PC-9 (cell line): ENCODE measurements around the gene ACTL8. TPM values are rescaled to one million over a fixed set of nuclear protein-coding genes. Genes with fewer than 3 reads are reported as not detected.

Experiments
- BruUV-seq: library from RNA; stranded (reverse); fragments of 400-500 nt; replicated peaks from 2 replicates; lab custom pipeline; 2021; lab: Mats Ljungman, UMichigan
- CTCF ChIA-PET: fragments of 300-600 bp; sonication (Branson Sonifier 250); formaldehyde crosslinking; loops from one replicate; lab custom pipeline; 2022; ENCODE audit warnings: antibody characterized with exemption; lab: Charles Lee
- POLR2A ChIA-PET: fragments of 300-600 bp; sonication (Branson Sonifier 250); formaldehyde crosslinking; loops from one replicate; lab custom pipeline; 2022; ENCODE audit warnings: antibody characterized with exemption; ENCODE audit not compliant: unreplicated experiment; lab: Charles Lee
- DNase-seq, 2 experiments: peaks; one replicate each; pipeline versions ENCODE4 v3.0.0 to v3.0.0-alpha.2; 2015 to 2022; ENCODE audit warnings: mixed read lengths in 1 of 2
- H2AFZ ChIP-seq: fragments of 200-600 bp; sonication (generic); 2 replicates; pipeline ENCODE4 v1.8.1; 2017; ENCODE audit warnings: antibody characterized with exemption
- H3F3A ChIP-seq: fragments of 200-600 bp; sonication (generic); 2 replicates; pipeline ENCODE4 v1.8.1; 2017; ENCODE audit warnings: antibody characterized with exemption, mild to moderate bottlenecking, low read depth; ENCODE audit not compliant: insufficient read depth
- H3K27ac ChIP-seq: fragments of 200-600 bp; sonication (generic); 2 replicates; pipeline ENCODE4 v1.6.1; 2016; ENCODE audit warnings: mixed run types
- H3K27me3 ChIP-seq: fragments of 200-600 bp; sonication (generic); 2 replicates; pipeline ENCODE4 v1.6.1; 2016; ENCODE audit warnings: low read depth, mixed run types; ENCODE audit not compliant: insufficient read depth
- H3K36me3 ChIP-seq: fragments of 200-600 bp; sonication (generic); 2 replicates; pipeline ENCODE4 v1.6.1; 2016; ENCODE audit warnings: low read depth, mixed run types
- H3K4me1 ChIP-seq: fragments of 200-600 bp; sonication (generic); replicated peaks from 2 replicates; pipeline ENCODE4 v1.6.1; 2016; ENCODE audit warnings: mixed run types; ENCODE audit not compliant: insufficient read depth
- H3K4me2 ChIP-seq: fragments of 200-600 bp; sonication (generic); 2 replicates; pipeline ENCODE4 v1.6.1; 2017; ENCODE audit warnings: mixed run types
- H3K4me3 ChIP-seq: fragments of 200-600 bp; sonication (generic); 2 replicates; pipeline ENCODE4 v1.6.1; 2016; ENCODE audit warnings: mixed run types
- H3K79me2 ChIP-seq: fragments of 200-600 bp; sonication (generic); 2 replicates; pipeline ENCODE4 v1.6.1; 2017; ENCODE audit warnings: low read depth, mixed run types
- H3K9me2 ChIP-seq: fragments of 200-600 bp; sonication (generic); 2 replicates; pipeline ENCODE4 v1.8.1; 2017; ENCODE audit warnings: mild to moderate bottlenecking; ENCODE audit not compliant: insufficient read depth
- H3K9me3 ChIP-seq: fragments of 200-600 bp; sonication (generic); 2 replicates; pipeline ENCODE4 v1.8.1; 2016; ENCODE audit warnings: low read depth; ENCODE audit not compliant: insufficient read depth
- H4K20me1 ChIP-seq: fragments of 200-600 bp; sonication (generic); 2 replicates; pipeline ENCODE4 v1.8.1; 2017; ENCODE audit not compliant: insufficient read depth
- CTCF ChIP-seq: fragments of 200-600 bp; sonication (generic); conservative IDR thresholded peaks from 2 replicates; pipeline ENCODE4 v1.6.1; 2017; ENCODE audit warnings: mixed run types, antibody characterized with exemption, mild to moderate bottlenecking, moderate library complexity
- EZH2 ChIP-seq: fragments of 200-600 bp; sonication (generic); IDR thresholded peaks from 2 replicates; pipeline ENCODE4 v1.8.0; 2017; ENCODE audit warnings: antibody characterized with exemption, low read depth
- intact Hi-C: fragments of 100-400 bp; cut with micrococcal nuclease; formaldehyde crosslinking; loops from one replicate; pipeline ENCODE4 v1.10.0; 2022; ENCODE audit not compliant: unreplicated experiment
- total RNA-seq: library from RNA; stranded (reverse); gene quantifications from 2 replicates; pipeline ENCODE4 v1.2.3, GENCODE V29; 2021

The ACTL8 gene
- total RNA-seq, 1 experiment from 2014 or later = 0.68 TPM

- no peaks in the 10 kb centered on the region for H3K9me2 ChIP-seq
- intact Hi-C loops = no loop called here
- no peaks in the 10 kb centered on the region for H3K79me2 ChIP-seq
- H3F3A ChIP-seq = no peaks in the 10 kb centered on the region
- ChIA-PET POLR2A (no interaction called here), CTCF (no interaction called here)
- H4K20me1 ChIP-seq = no peaks in the 10 kb centered on the region
- H3K27me3 ChIP-seq = no peaks in the 10 kb centered on the region
- no peak overlapping the region for H2AFZ ChIP-seq
- no peaks in the 10 kb centered on the region for H3K4me1 ChIP-seq
- no peak for DNase-seq
- H3K9me3 ChIP-seq = no peaks in the 10 kb centered on the region
- H3K27ac ChIP-seq = no peak overlapping the region
- H3K36me3 ChIP-seq = no peaks in the 10 kb centered on the region
- no TSS peak for BruUV-seq
- no peak overlapping the region for H3K4me2 ChIP-seq
- H3K4me3 ChIP-seq = no peak overlapping the region
- TF ChIP-seq CTCF (no peak), EZH2 (no peak)
These were observed 34.8 kb downstream of the ACTL8 start for GRCh38 chr1:17789926-17790325.

- CTCF ChIA-PET = no interaction called here
- TF ChIP-seq EZH2 (no peak), CTCF (no peak)
- H4K20me1 ChIP-seq = no peaks in the 10 kb centered on the region
- no peak overlapping the region for H3K4me3 ChIP-seq
- no peaks in the 10 kb centered on the region for H3F3A ChIP-seq
- H3K79me2 ChIP-seq = no peaks in the 10 kb centered on the region
- POLR2A ChIA-PET = no interaction called here
- no peaks in the 10 kb centered on the region for H3K9me3 ChIP-seq
- no peaks in the 10 kb centered on the region for H3K4me1 ChIP-seq
- intact Hi-C loops = no loop called here
- no peak for DNase-seq
- H2AFZ ChIP-seq = no peak overlapping the region
- no peaks in the 10 kb centered on the region for H3K9me2 ChIP-seq
- no peak overlapping the region for H3K4me2 ChIP-seq
- H3K27me3 ChIP-seq = no peaks in the 10 kb centered on the region
- no TSS peak for BruUV-seq
- no peak overlapping the region for H3K27ac ChIP-seq
- H3K36me3 ChIP-seq = no peaks in the 10 kb centered on the region
These were observed 35.4 kb downstream of the ACTL8 start for GRCh38 chr1:17790383-17791054.

GRCh38 chr1:17791055-17791390, 35.9 kb downstream of the ACTL8 start:
- intact Hi-C loops = no loop called here
- no peaks in the 10 kb centered on the region for H3K27me3 ChIP-seq
- no peak overlapping the region for H3K27ac ChIP-seq
- no peak overlapping the region for H3K4me3 ChIP-seq
- POLR2A ChIA-PET = no interaction called here
- no peaks in the 10 kb centered on the region for H4K20me1 ChIP-seq
- TF ChIP-seq CTCF (no peak), EZH2 (no peak)
- H2AFZ ChIP-seq = no peak overlapping the region
- no TSS peak for BruUV-seq
- H3K36me3 ChIP-seq = no peaks in the 10 kb centered on the region
- H3K79me2 ChIP-seq = no peaks in the 10 kb centered on the region
- no peak for DNase-seq
- no peaks in the 10 kb centered on the region for H3K9me3 ChIP-seq
- H3K9me2 ChIP-seq = no peaks in the 10 kb centered on the region
- H3K4me1 ChIP-seq = no peaks in the 10 kb centered on the region
- H3K4me2 ChIP-seq = no peak overlapping the region
- CTCF ChIA-PET = no interaction called here
- H3F3A ChIP-seq = no peaks in the 10 kb centered on the region
